ENCODE results near the gene TRMT44. TPM values are rescaled to one million over a fixed set of nuclear protein-coding genes. Genes with fewer than 3 reads are reported as not detected.
"Not testable (repeated sequence)": the region's sequence is repeated elsewhere in the genome, so short reads cannot be mapped to it uniquely, and the experiment has no call there.

The TRMT44 gene
- total and polyA plus RNA-seq, 12 donors, result 4.5 to 10.2 (median 7.9) TPM

DNA sequence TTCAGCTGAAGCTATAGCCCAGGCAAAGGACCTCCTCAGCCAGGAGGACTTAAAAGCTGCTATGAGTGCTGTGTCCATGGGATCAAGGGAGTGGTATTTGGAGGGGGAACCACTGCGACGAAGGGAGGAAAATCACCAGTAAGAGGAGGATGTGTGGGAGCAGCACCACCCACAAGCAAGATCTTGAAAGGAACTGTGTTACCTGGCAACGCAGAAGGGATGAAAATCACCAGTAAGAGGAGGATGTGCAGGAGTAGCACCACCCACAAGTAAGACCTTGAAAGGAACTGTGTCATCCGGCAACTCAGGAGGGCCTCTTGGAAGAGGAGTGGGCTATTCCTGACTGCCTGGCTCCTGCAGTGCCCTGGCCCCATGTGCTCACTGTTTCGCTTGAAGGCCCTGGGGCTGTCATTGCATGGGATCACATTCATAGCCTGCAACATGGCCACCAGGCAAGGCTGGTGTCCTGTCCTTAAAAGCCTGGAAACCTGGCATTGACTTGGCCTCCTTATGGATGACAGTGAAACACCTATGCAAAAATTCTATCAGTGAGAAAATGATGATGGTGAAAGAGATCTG, 48.3 kb downstream of the TRMT44 start:
- intact Hi-C loops (cut with DNase I), result no loop called here
- TF ChIP-seq, protein P1, sequence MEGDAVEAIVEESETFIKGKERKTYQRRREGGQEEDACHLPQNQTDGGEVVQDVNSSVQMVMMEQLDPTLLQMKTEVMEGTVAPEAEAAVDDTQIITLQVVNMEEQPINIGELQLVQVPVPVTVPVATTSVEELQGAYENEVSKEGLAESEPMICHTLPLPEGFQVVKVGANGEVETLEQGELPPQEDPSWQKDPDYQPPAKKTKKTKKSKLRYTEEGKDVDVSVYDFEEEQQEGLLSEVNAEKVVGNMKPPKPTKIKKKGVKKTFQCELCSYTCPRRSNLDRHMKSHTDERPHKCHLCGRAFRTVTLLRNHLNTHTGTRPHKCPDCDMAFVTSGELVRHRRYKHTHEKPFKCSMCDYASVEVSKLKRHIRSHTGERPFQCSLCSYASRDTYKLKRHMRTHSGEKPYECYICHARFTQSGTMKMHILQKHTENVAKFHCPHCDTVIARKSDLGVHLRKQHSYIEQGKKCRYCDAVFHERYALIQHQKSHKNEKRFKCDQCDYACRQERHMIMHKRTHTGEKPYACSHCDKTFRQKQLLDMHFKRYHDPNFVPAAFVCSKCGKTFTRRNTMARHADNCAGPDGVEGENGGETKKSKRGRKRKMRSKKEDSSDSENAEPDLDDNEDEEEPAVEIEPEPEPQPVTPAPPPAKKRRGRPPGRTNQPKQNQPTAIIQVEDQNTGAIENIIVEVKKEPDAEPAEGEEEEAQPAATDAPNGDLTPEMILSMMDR (IDR thresholded peaks at IDR 0.05), result no peak

GRCh38 chr4:8491478-8491877, 50.9 kb downstream of the TRMT44 start:
- H3K4me3 ChIP-seq; intact Hi-C loops (cut with DNase I); H3K27ac ChIP-seq; H3K4me1 ChIP-seq; H3K36me3 ChIP-seq; H3K9me3 ChIP-seq; DNase-seq; ATAC-seq; H3K27me3 ChIP-seq: not testable (repeated sequence)
- WGBS, 2 donors, result 95 to 98% methylated on average over 17 to 23 of the region's 23 CpGs

More for the DNA sequence above, 48.3 kb downstream of the TRMT44 start:
- Histone ChIP-seq H3K27ac (no peak overlapping the region), H3K4me3 (no peak overlapping the region), H3K36me3 (no peaks in the 10 kb centered on the region), H3K27me3 (no peaks in the 10 kb centered on the region), H3K9me3 (no peaks in the 10 kb centered on the region), H3K4me1 (no peaks in the 10 kb centered on the region)
- DNase-seq, result no peak
- ATAC-seq, result no peak
- 90 to 91% methylated on average over 5 of the region's 5 CpGs for WGBS, 2 donors

DNA sequence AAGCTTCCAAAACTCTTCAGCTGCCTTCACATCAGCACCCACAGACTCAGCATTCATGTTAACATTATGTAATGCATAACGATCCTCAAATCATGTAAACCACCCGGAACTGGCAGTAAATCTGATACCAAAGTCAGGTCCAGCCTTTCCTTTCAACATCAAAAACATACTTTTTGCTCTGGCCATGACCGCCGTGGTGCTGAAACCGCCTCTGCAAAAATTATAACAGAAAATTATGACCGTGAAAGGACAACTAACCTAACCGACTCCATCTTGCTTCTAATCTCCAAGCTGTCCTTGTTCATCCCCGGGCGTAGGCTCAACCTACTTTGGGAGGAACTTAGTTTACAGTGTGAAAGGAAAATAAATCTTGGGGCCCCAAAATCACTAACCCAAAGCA, 51.6 kb downstream of the TRMT44 start:
- Histone ChIP-seq H3K27ac (no peak overlapping the region), H3K27me3 (no peaks in the 10 kb centered on the region), H3K4me1 (no peaks in the 10 kb centered on the region), H3K36me3 (no peaks in the 10 kb centered on the region), H3K4me3 (no peak overlapping the region), H3K9me3 (peaks cover 0 to 3% (median 0%) of the 10 kb centered on the region in 11 donors)
- no peak for ATAC-seq
- no peak for DNase-seq
- 87 to 89% methylated on average over 9 of the region's 9 CpGs for WGBS, 2 donors
- TF ChIP-seq, protein P1 (IDR thresholded peaks at IDR 0.05), result no peak
- intact Hi-C loops (cut with DNase I), result no loop called here

GRCh38 chr4:8493484-8493883, 52.9 kb downstream of the TRMT44 start:
- no peak for DNase-seq
- 92 to 93% methylated on average over 11 of the region's 11 CpGs for WGBS, 2 donors
- no peak for ATAC-seq
- intact Hi-C loops (cut with DNase I), result no loop called here
- no peak overlapping the region for H3K4me3 ChIP-seq
- H3K4me1 ChIP-seq, result no peaks in the 10 kb centered on the region
- no peaks in the 10 kb centered on the region for H3K27me3 ChIP-seq
- TF ChIP-seq, protein P1 (IDR thresholded peaks at IDR 0.05), result no peak
- H3K36me3 ChIP-seq, result no peaks in the 10 kb centered on the region
- peaks cover 0 to 10% (median 0%) of the 10 kb centered on the region in 11 donors for H3K9me3 ChIP-seq
- no peak overlapping the region for H3K27ac ChIP-seq

DNA sequence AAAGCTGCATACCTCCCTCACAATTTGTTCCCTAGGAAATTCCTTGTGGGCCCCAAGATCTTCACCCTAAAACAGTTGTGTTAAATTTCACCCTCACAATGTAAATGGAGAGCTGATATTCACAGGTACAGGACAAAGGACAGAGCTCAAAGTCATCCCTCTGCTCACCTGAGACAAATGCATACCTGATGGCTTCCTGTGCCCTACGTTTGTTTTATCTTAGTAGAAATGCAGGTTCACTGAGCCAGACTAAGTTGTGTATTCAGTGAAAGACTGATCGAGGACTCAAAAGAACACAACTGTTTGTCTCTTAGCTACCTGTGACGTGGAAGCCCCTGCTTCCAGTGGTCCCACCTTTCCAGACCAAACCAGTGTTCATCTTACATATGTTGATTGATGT, 53.6 kb downstream of the TRMT44 start:
- intact Hi-C loops (cut with DNase I), result no loop called here
- 83 to 91% methylated on average over 3 of the region's 3 CpGs for WGBS, 2 donors
- ATAC-seq, result no peak

More for the DNA sequence above, 53.6 kb downstream of the TRMT44 start:
- Histone ChIP-seq H3K27ac (no peak overlapping the region), H3K9me3 (peaks cover 0 to 10% (median 0%) of the 10 kb centered on the region in 11 donors), H3K4me3 (no peak overlapping the region), H3K36me3 (no peaks in the 10 kb centered on the region), H3K27me3 (no peaks in the 10 kb centered on the region), H3K4me1 (no peaks in the 10 kb centered on the region)
- DNase-seq, result no peak
- TF ChIP-seq, protein P1 (IDR thresholded peaks at IDR 0.05), result no peak
